GM04504 (cell line): ENCODE results near the gene TKFC.

Source experiments
- DNase-seq: peaks from one replicate; pipeline ENCODE4 v3.0.0-alpha.2; 2012; ENCODE audit warnings: low read depth

TKFC gene

GRCh38 chr11:61345170-61345610, 12.2 kb downstream of the TKFC start:
- DNase-seq = no peak

GRCh38 chr11:61345954-61346843, 13.2 kb downstream of the TKFC start:
- DNase-seq = no peak

GRCh38 chr11:61347916-61348461, 15.0 kb downstream of the TKFC start:
- DNase-seq = no peak

DNA sequence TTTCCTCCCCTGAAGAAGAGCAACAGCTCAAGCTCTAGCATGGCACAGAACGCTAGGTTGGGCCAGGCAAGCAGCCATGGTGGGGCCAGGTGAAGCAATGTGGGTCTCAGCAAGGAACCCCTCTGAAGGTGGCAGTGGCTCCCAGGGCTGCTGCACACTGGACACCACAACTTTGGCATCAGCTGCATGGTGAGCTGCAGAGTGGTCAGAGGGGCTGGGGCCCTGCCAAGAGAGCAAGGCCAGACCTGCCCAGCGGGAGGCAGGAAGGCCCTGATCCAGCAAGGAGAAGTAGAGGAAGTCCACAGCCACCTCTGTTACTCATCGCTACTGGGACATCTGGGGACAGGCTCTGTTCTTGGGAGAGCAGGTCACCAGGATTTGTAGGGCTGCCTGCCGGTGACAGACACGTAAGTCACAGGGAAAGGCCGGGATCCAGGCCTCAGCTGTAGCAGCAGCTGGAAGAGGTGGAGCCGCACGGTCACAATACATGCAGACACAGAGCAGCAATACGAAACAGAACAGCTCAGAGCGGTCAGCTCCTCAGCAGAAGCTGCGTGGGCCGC, 16.2 kb downstream of the TKFC start:
- DNase-seq = no peak

- no peak for DNase-seq
Observed at GRCh38 chr11:61349916-61350315, 16.9 kb downstream of the TKFC start.

- DNase-seq = no peak
Observed at GRCh38 chr11:61350336-61350735, 17.3 kb downstream of the TKFC start.

DNA sequence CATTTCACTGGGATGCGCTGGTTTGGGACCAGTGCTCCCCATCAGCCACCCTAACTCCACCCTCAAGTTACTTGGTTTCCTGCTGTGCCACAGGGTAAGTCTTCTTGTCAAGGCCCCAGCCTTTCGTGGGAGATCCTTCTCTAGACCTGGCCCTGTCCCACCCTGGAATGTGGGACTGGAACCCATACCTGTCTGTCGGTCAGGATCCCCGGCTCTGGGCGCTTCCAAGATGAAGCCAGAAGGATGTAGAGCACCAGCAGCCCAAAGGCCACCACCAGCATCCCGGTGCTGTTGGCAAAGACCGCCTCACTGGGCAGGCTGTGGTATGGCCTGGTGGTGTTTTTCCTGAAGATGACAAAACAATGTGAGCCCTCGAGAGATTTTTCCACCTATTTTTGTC, 17.8 kb downstream of the TKFC start:
- no peak for DNase-seq

- DNase-seq = no peak
Observed at GRCh38 chr11:61352038-61352437, 19.0 kb downstream of the TKFC start.

- DNase-seq = no peak
Observed at GRCh38 chr11:61353131-61354067, 20.4 kb downstream of the TKFC start.

- DNase-seq = no peak
Observed at GRCh38 chr11:61354208-61354607, 21.2 kb downstream of the TKFC start.

- DNase-seq = no peak
Observed at GRCh38 chr11:61356706-61357105, 23.7 kb downstream of the TKFC start.

GRCh38 chr11:61357233-61357893, 24.3 kb downstream of the TKFC start:
- DNase-seq = no peak

DNA sequence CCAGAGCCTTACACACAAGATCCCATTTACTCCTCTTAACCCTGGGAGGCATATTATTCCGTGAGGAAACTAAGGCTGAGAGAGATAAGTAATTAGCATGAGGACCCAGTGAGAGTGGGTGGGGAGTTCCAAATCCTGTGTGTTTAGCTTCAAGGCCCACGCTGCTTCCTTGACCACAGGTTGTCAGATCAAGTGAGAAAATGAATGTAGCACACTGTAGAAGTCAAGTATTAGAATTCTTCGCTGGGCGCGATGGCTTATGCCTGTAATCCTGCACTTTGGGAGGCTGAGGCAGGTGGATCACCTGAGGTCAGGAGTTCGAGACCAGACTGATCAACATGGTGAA, 24.8 kb downstream of the TKFC start:
- no peak for DNase-seq

- no peak for DNase-seq
Observed at GRCh38 chr11:61358566-61358965, 25.5 kb downstream of the TKFC start.

GRCh38 chr11:61359516-61359915, 26.5 kb downstream of the TKFC start:
- DNase-seq = no peak

DNA sequence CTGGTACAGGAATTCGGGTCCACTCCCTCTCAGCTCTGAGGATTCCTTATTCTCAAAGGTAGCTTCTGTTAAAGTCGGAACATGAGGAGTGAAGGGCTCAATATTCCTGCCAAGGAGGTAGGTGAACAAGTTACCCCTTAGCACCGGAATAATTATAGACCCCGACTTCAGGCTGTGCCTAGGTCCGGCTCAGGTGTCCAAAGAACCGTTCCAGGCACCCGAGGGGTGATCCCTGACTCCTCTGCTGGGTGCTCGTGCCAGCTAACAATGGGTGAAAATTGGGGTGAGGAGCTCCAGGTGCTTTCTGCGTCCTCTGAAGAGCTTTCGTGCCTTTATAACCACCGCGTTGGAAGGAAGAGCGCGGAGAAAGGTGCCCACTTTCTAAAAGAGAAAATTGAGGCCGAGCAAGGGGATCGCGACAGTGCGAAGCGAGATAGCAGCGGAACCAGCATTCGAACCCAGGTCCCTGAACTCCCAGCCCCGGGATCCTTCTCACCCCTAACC, 28.3 kb downstream of the TKFC start:
- no peak for DNase-seq

- peak; percentile 82 for DNase-seq
Observed at GRCh38 chr11:61361741-61362541, 28.9 kb downstream of the TKFC start, which contains the start of the genes CYB561A3 and TMEM138. TSS of gene CYB561A3 (minus strand) at chr11:61361882. CDS start at chr11:61356713, 5,169 bp downstream. TSS of gene TMEM138 (plus strand) at chr11:61362374. CDS start at chr11:61364391, 2,017 bp downstream.

DNA sequence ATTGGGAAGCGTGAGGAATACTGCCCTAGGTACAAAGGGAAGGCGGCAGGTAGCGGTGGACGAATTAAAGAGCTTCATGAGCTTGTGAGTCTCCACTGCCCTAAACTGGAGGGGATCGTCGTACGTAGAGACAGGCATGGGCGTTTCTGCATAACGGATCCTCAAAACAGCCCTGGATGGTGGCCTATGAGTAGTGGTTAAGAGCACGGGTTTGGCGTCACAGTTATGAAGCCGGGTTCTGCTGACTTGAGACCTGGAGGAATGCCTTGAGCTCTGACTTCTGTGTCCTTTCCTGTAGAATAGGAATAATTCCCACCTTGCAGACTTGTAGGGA, 29.5 kb downstream of the TKFC start:
- DNase-seq = no peak

GRCh38 chr11:61364012-61364675, 31.1 kb downstream of the TKFC start:
- DNase-seq = no peak

GRCh38 chr11:61367406-61367805, 34.4 kb downstream of the TKFC start:
- no peak for DNase-seq
